HCT116 (cell line): Measurements from ENCODE around the gene SLC25A47. TPM values are rescaled to one million over a fixed set of nuclear protein-coding genes. Genes with fewer than 3 reads are reported as not detected.

ENCODE experiments used
- ATAC-seq: fragments of 200-7000 bp; cut with Tn5 transposase; 2 replicates; pipeline ENCODE4 v1.9.1; 2020; ENCODE audit warnings: mild to moderate bottlenecking, moderate library complexity
- BruUV-seq: library from RNA; stranded (reverse); fragments of 400-500 nt; replicated peaks from 2 replicates; lab custom pipeline; 2021; lab: Mats Ljungman, UMichigan
- CTCF ChIA-PET: fragments of 300-600 bp; sonication (Branson Sonifier 250); formaldehyde crosslinking; loops from one replicate; lab custom pipeline; 2021; ENCODE audit warnings: antibody characterized with exemption; lab: Charles Lee
- POLR2A ChIA-PET: fragments of 300-600, 350-600 bp; sonication (Branson Sonifier 250); formaldehyde crosslinking; loops from one replicate; lab custom pipeline; 2021; ENCODE audit warnings: antibody characterized with exemption; lab: Charles Lee
- RAD21 ChIA-PET, 2 experiments: fragments of 300-600 bp; sonication (Branson Sonifier 250); formaldehyde crosslinking; loops; one replicate each; lab custom pipeline; 2023; ENCODE audit warnings: low total read pairs in 2 of 2; ENCODE audit not compliant: uncharacterized antibody in 2 of 2, unreplicated experiment in 2 of 2, low non-redundant PET in 1 of 2; lab: Charles Lee
- DNase-seq: peaks from one replicate; pipeline ENCODE4 v3.0.0-alpha.2; 2010; ENCODE audit warnings: low read depth, low spot score
- H2AFZ ChIP-seq: fragments of 200-600 bp; shearing (Covaris generic), sonication (generic); 2 replicates; pipeline ENCODE4 v1.6.1; 2017; ENCODE audit warnings: low read depth, mixed run types, mixed read lengths, antibody characterized with exemption, low read length; ENCODE audit not compliant: poor library complexity, severe bottlenecking
- H3K27ac ChIP-seq: 2 replicates; pipeline ENCODE4 v1.5.1; 2012; ENCODE audit warnings: low read depth, low read length
- H3K27me3 ChIP-seq: fragments of 200-600 bp; sonication (generic); 2 replicates; pipeline ENCODE4 v1.6.1; 2016; ENCODE audit warnings: mixed run types, low read length, mixed read lengths; ENCODE audit not compliant: insufficient read depth
- H3K36me3 ChIP-seq, 2 experiments: fragments of 200-500 bp in 1 of 2; fragments of 200-600 bp in 1 of 2; sonication (Bioruptor generic) in 1 of 2; sonication (generic) in 1 of 2; 2 replicates each; pipeline versions ENCODE4 v1.5.1 to v1.6.1; 2014 to 2016; ENCODE audit warnings: low read length in 2 of 2, inconsistent platforms in 1 of 2, mixed read lengths in 1 of 2, mixed run types in 1 of 2; ENCODE audit not compliant: insufficient read depth in 2 of 2, control insufficient read depth in 1 of 2
- H3K4me1 ChIP-seq, 2 experiments: fragments of 200-600 bp in 1 of 2; sonication (generic) in 1 of 2; 2 replicates each; pipeline versions ENCODE4 v1.5.1 to v1.6.1; 2012 to 2017; ENCODE audit warnings: low read length in 2 of 2, inconsistent platforms in 1 of 2, mild to moderate bottlenecking in 1 of 2, mixed read lengths in 1 of 2, mixed run types in 1 of 2, moderate library complexity in 1 of 2; ENCODE audit not compliant: insufficient read depth in 2 of 2, control insufficient read depth in 1 of 2
- H3K4me2 ChIP-seq: fragments of 200-600 bp; sonication (generic); 2 replicates; pipeline ENCODE4 v1.6.1; 2017; ENCODE audit warnings: mixed run types, low read length, mixed read lengths
- H3K4me3 ChIP-seq, 2 experiments: fragments of 200-600 bp in 1 of 2; sonication (generic) in 1 of 2; replicated peaks in 1 of 2; 2 replicates each; pipeline ENCODE4 v1.5.1; 2011 to 2016; ENCODE audit warnings: low read length in 2 of 2, control low read depth in 1 of 2, low read depth in 1 of 2, mild to moderate bottlenecking in 1 of 2, mixed read lengths in 1 of 2, mixed run types in 1 of 2
- H3K79me2 ChIP-seq: fragments of 200-600 bp; sonication (generic); 2 replicates; pipeline ENCODE4 v1.6.1; 2017; ENCODE audit warnings: mild to moderate bottlenecking, mixed run types, low read length, moderate library complexity, mixed read lengths; ENCODE audit not compliant: insufficient read depth
- H3K9ac ChIP-seq: fragments of 200-600 bp; sonication (generic); 2 replicates; pipeline ENCODE4 v1.6.1; 2016; ENCODE audit warnings: low read length, mixed read lengths
- H3K9me2 ChIP-seq: fragments of 200-600 bp; sonication (generic), shearing (Covaris generic); 2 replicates; pipeline ENCODE4 v1.6.1; 2017; ENCODE audit warnings: mixed run types, mild to moderate bottlenecking, moderate library complexity; ENCODE audit not compliant: insufficient read depth
- H3K9me3 ChIP-seq, 2 experiments: fragments of 200-500 bp in 1 of 2; fragments of 200-600 bp in 1 of 2; sonication (Bioruptor generic) in 1 of 2; sonication (generic) in 1 of 2; 2 replicates each; pipeline ENCODE4 v1.6.1; 2014 to 2017; ENCODE audit warnings: low read length in 2 of 2, mixed read lengths in 2 of 2, inconsistent platforms in 1 of 2, low read depth in 1 of 2, mild to moderate bottlenecking in 1 of 2, mixed run types in 1 of 2, moderate library complexity in 1 of 2; ENCODE audit not compliant: control insufficient read depth in 1 of 2, insufficient read depth in 1 of 2
- H4K20me1 ChIP-seq: fragments of 200-600 bp; sonication (generic), shearing (Covaris generic); 2 replicates; pipeline ENCODE4 v1.6.1; 2017; ENCODE audit warnings: mixed run types, mild to moderate bottlenecking, moderate library complexity; ENCODE audit not compliant: insufficient read depth
- CBX3 ChIP-seq: IDR thresholded peaks from 2 replicates; pipeline ENCODE4 v1.6.1; 2012; ENCODE audit warnings: low read depth
- FOSL1 ChIP-seq: IDR thresholded peaks from 2 replicates; pipeline ENCODE4 v1.6.1; 2012; ENCODE audit warnings: low read depth
- POLR2A ChIP-seq: IDR thresholded peaks from 2 replicates; pipeline ENCODE4 v1.7.0; 2011; ENCODE audit warnings: borderline replicate concordance; ENCODE audit not compliant: insufficient read depth, insufficient read length; ENCODE audit errors: extremely low read depth
- REST ChIP-seq: IDR thresholded peaks from 2 replicates; pipeline ENCODE4 v1.6.1; 2012; ENCODE audit warnings: low read depth
- SRF ChIP-seq: IDR thresholded peaks from 2 replicates; pipeline ENCODE4 v1.6.1; 2012; ENCODE audit warnings: low read depth
- intact Hi-C: fragments of 100-400 bp; cut with micrococcal nuclease; formaldehyde crosslinking; loops from 2 replicates; pipeline ENCODE4 v1.10.0; 2022
- total RNA-seq: library from RNA; stranded (reverse); gene quantifications from one replicate; pipeline ENCODE4 v1.2.1, GENCODE V29; 2021; ENCODE audit not compliant: unreplicated experiment

SLC25A47 gene
- total RNA-seq, 1 experiment from 2014 or later = 0.17 TPM

GRCh38 chr14:100371773-100372172 is 48.6 kb downstream of the SLC25A47 start (continued):
- TF ChIP-seq REST (no peak), CBX3 (no peak), POLR2A (no peak)

- CTCF ChIA-PET = no interaction called here
- H3K36me3 ChIP-seq = peaks cover 0 to 4% of the 10 kb centered on the region in 2 experiments; a peak in 2 of 4 replicates
- no peak overlapping the region for H3K4me3 ChIP-seq
- H3K27me3 ChIP-seq = no peaks in the 10 kb centered on the region
- no peak overlapping the region for H3K4me2 ChIP-seq
- H3K9ac ChIP-seq = no peak overlapping the region
- H3K9me3 ChIP-seq = no peaks in the 10 kb centered on the region
- no peak overlapping the region for H3K27ac ChIP-seq
- peaks cover 10 to 15% of the 10 kb centered on the region in 2 experiments; a peak in 3 of 4 replicates for H3K4me1 ChIP-seq
- H3K9me2 ChIP-seq = no peaks in the 10 kb centered on the region
- no TSS peak for BruUV-seq
- ATAC-seq (no peak), DNase-seq (no peak)
- TF ChIP-seq SRF = no peak
- TF ChIP-seq FOSL1 = no peak
- no peak for TF ChIP-seq CBX3
- peaks cover 24% of the 10 kb centered on the region for H3K79me2 ChIP-seq
- no peak overlapping the region for H2AFZ ChIP-seq
- H4K20me1 ChIP-seq = no peaks in the 10 kb centered on the region
- POLR2A ChIA-PET = no interaction called here
- intact Hi-C loops = no loop called here
- RAD21 ChIA-PET = no interaction called here
Measured at GRCh38 chr14:100372357-100373048, 49.4 kb downstream of the SLC25A47 start.
